Urinary bladder (tissue), 4 donors: ENCODE results near the gene DGKD. TPM values are rescaled to one million over a fixed set of nuclear protein-coding genes. Genes with fewer than 3 reads are reported as not detected.

Experiments
- DNase-seq: peaks from one replicate; pipeline ENCODE4 v3.0.0-alpha.2; 2015; ENCODE audit errors: extremely low spot score
- H3K27ac ChIP-seq: one replicate; pipeline ENCODE4 v1.5.1; 2013; ENCODE audit warnings: low read depth, mild to moderate bottlenecking, moderate library complexity
- H3K36me3 ChIP-seq: one replicate; pipeline ENCODE4 v1.6.1; 2013; ENCODE audit warnings: mild to moderate bottlenecking, moderate library complexity; ENCODE audit not compliant: insufficient read depth
- H3K4me1 ChIP-seq: one replicate; pipeline ENCODE4 v1.6.1; 2013; ENCODE audit warnings: mild to moderate bottlenecking, moderate library complexity; ENCODE audit not compliant: insufficient read depth
- H3K4me3 ChIP-seq: one replicate; pipeline ENCODE4 v1.5.1; 2013; ENCODE audit warnings: low read depth, low read length
- WGBS: extraction: QIAGEN DNeasy Blood & Tissue Kit; methylation state at CpG from one replicate; pipeline ENCODE4 v1.1.7; 2013; 5-methylcytosine and 5-hydroxymethylcytosine counted together
- polyA plus RNA-seq: library from polyadenylated mRNA; stranded (reverse); fragments of 200-250 nt; gene quantifications from one replicate; pipeline ENCODE4 v1.2.3, GENCODE V29; 2013
- total RNA-seq: library from RNA; depleted of rRNA; stranded (reverse); fragments of >200 nt; gene quantifications from one replicate; pipeline ENCODE4 v1.2.3, GENCODE V29; 2014
- donor health status: healthy with polysubstance abuse.
- donor health status: healthy.

The DGKD gene
- total and polyA plus RNA-seq, 2 donors = 13.3 to 26.4 TPM

DNA sequence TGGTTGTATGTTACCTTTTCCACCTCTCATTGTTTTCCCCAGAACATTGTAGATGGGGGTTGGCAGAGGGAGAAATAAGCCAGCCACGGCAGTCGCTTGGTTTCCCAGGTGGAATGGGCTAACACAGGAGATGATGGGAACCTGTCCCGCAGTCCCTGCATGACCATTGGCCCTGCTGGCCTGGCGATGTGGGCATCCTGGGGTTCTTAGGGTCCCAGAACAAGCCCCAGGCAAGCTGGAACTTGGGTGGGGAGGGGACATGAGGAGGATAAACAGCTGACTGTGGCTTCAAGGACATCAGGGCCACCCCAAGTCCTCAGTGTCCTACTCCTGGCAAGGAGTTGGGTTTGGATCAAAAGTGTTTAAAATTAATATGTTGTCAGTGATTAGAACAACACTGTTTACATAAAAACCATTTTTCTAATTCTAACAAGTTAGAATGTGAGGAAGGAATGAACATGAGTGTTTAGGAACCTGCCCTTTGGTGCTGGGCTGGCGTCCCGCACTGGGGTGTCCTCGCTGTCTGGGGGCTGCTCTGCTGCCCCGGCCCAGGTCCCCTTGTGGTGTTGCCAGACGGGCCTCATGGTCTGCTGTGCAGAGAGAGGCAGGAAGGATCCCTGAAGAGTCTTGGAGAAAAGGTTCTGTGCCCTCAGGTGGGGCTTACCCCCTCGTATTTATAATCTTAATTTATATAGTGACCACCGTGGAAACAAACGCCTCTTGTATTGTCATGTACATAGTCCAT, 117.2 kb downstream of the DGKD start:
- no peak for DNase-seq
- Histone ChIP-seq H3K4me1 (no peaks in the 10 kb centered on the region), H3K4me3 (no peak overlapping the region), H3K27ac (no peak overlapping the region), H3K36me3 (no peaks in the 10 kb centered on the region)
- 94% methylated on average over 12 of the region's 12 CpGs for WGBS

DNA sequence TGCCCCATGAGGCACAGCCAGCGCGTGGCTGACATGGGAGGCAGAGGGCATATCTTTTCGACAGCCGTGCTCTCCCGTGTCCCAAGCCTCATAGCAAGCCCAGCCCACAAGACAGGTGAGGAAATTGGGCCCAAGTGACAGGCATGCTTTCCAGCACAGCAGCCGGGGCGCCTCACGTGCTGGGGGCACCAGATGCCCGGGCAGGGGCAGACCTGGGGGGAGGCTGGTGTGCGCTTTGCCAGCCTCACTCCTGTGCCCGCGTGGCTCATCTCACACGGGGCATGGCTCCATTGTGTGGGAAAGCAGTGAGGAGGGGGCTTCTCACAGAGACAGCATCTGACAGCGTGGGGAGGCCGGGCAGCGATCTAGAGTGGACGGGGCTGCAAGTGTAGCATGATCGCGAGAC, 119.1 kb downstream of the DGKD start:
- H3K4me3 ChIP-seq = no peak overlapping the region
- H3K4me1 ChIP-seq = no peaks in the 10 kb centered on the region
- no peak for DNase-seq
- WGBS = 94% methylated on average over 19 of the region's 19 CpGs
- H3K27ac ChIP-seq = no peak overlapping the region
- H3K36me3 ChIP-seq = peaks cover 3% of the 10 kb centered on the region

DNA sequence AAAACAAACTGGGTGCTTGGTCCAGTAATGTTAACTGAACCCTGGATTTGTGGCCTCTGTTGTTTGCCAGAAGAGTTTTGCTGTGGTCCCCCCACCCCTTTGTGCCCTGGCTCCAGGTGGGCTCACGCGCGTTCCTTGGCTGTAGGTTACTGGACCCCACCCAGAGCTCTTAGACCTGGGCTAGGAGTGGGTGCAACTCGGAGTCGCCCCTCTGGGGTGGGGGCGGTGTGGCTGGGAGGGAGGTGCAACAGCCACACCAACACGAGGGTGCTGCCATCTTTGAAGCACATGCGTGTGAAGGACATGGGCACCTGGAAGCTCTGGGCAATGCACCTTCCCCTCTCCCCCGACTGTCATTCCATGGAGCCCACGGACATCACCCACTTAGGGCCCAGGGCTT, 119.6 kb downstream of the DGKD start:
- 93% methylated on average over 10 of the region's 10 CpGs for WGBS
- Histone ChIP-seq H3K27ac (no peak overlapping the region), H3K36me3 (peaks cover 3% of the 10 kb centered on the region), H3K4me3 (no peak overlapping the region), H3K4me1 (no peaks in the 10 kb centered on the region)
- no peak for DNase-seq

DNA sequence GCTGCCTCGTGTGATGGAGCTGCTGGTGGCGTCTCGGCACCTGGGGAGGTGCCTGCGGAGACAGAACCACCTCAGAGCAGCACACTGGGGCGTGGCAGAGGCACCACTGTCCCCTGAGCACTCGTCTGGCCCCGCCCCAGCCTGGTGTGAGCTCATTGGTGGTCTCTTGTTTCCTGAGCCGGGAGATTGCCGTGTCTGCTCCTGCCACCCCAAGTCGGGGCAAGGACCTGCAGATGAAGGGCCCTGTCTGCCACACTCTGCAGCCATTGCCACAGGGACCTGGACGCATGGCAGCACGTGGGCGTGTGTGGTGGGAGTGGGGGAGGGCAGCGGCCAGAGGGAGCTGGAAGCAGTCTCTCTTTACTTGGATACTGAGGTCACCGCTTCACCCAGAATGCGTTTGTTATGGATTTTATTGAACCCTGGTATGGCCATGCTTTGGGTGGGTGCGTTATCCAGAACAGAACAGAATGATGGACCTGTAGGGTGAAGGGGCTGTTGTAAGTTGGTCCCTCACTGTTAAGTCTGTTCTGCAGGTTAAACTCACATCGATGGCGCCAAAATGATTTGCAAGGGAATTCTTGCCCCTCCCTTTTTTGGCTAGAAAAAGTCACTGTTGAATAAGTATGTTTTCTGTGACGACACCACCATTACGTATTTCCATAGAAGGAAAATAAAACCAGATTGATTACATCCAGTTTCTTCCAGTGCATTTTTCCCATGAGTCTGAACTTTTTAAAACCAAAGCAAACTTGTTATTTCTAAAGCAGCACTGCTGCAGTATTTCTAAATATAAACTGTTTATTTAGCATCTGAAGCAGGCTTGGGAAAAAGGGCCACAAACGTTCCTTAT, 120.2 kb downstream of the DGKD start:
- no peak for DNase-seq
- Histone ChIP-seq H3K27ac (peak overlapping the region; percentile 30), H3K4me3 (no peak overlapping the region), H3K4me1 (no peaks in the 10 kb centered on the region), H3K36me3 (peaks cover 3% of the 10 kb centered on the region)
- WGBS = 67% methylated on average over 22 of the region's 22 CpGs

DNA sequence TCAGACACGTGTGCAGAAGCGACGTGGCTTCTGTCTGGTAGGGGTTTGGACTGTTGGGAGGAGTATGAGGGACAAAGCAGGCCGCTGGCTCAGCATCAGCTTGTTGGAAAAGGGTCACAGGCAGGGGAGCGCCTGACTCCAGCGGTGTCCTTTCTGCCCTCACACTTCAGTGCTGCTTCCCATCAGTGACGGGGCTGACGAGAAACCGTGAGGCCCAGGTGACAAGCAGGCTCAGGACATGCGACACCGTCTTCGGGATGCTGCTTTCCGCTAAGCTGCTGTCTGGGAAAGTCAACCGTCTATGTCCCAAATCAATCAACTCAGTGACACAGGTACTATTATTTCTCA, 121.7 kb downstream of the DGKD start:
- Histone ChIP-seq H3K27ac (no peak overlapping the region), H3K4me3 (no peak overlapping the region), H3K4me1 (no peaks in the 10 kb centered on the region), H3K36me3 (peaks cover 3% of the 10 kb centered on the region)
- DNase-seq = no peak
- WGBS = 90% methylated on average over 14 of the region's 14 CpGs

DNA sequence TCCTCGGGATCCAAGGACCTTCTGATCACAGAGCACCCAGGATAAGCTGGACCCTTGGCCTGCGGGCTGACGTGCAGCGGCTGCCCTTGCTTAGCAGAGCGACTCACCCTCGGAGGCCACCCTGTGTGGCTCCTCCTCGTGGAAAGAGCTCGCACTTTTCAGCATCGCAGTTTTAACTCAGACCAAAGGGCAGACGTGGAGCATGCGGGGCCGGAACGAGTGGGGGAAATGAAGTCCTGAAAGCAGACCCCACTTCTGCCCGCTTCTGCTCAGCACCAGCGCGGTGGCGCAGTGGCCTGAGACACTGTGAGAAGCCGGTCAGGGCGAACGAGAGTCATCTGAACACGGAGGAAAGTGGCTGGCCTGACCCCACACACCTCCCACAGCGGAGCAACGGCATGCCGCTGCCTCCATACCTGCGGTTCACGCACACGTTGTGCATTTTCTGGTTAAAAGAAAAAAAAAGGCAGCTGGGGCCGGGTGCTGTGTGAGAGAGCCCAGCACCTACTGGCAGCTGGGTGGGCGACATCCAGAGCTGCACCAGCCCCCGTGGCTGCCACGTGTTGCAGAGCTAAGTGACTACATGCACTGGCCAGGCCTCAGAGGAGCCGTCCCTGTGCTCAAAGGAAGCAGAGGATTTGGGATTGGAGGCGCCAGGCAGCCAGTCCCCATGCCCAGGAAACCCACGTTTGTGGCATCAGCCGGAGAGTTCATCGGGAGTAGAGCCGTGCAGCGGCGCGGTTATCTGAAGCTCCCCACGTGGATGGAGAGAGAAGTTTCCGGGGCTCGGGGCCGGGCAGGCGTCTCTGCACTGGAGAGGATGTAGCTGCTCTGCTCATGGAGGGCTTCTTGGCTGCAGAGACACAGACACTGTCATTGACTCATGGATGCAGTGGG, 122.6 kb downstream of the DGKD start:
- peaks cover 3% of the 10 kb centered on the region for H3K36me3 ChIP-seq
- WGBS = 94% methylated on average over 45 of the region's 45 CpGs
- H3K4me3 ChIP-seq = no peak overlapping the region
- DNase-seq = no peak
- no peak overlapping the region for H3K27ac ChIP-seq
- no peaks in the 10 kb centered on the region for H3K4me1 ChIP-seq

DNA sequence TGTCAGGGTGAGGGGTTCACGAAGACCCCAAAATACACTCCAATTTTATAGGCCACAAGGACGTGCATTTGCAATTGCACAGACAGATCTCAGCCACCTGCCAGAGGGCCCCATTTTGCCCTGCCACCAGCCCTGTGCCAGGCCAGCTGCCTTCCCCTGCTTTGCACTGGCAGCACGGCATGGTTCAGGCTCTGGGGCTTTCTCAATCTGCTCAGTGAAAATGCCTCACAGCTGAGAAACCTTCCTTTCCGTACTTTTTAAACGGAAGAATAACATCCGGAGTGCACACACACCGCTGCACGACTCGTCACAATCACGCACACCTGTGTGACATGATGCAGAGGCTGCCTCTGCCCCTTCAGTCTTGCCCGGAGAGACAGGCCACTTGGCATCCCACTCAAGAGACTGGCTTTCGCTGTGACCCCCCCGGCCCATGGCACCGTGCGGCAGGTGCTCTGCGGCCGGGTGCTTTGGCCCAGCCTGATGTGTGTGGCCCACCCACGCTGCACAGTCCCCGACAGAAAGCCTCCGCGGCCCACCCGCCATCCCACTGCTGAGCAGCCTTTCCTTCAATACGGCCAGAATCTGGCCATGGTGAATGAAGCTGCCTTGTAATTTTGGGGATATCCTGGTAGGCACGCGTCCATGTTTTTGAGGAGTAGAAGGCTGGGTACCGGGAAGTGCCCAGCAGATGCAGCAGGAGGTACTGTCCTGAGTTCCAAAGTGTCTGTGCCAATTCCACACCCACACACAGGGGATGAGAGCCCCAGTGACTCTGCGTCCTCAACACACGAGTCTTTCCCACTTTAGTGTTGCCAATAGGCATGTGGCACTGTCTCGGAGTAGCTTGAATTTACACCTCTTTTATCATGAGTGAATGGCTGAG, 123.5 kb downstream of the DGKD start:
- no peak overlapping the region for H3K27ac ChIP-seq
- H3K36me3 ChIP-seq = peaks cover 4% of the 10 kb centered on the region

DNA sequence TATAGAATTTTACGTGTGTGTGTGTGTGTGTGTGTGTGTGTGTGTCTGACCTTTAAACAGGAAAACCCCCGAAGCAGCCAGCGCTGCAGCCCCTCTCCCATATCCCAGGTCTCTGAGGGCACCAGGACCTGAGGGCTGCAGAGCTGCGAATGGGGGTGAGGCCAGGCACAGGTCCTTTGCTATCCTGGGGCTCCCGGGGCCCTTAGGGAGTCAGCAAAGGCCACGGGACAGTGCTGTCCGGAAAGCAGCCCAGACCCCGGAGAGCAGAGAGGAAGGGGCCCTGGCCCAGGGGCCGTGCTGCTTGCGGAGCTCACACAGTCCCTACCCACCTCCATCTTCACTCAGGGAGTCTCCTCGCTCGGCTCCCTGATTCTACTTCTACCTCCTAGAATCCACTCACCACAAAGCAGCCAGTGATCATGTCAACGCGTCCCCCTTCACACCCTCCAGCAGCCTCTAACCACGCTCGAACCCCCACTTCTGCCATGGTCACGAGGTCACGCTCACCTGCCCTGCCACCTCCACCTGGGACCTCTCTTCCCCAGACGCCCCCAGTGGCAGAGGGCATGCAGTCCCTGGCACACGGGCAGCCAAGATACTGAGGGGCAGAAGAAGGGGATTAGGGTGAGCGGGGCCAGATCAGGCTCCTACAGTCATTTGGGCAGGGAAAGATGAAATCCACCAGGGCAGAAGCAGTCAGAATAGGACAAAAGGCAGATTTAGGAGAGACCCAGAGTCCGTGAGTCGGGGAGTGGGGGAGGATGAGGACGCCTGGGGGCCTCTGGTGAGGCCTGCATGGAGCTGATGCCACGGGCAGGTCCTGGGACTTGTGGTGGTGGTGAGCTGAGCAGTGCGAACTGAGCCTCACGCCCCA, 125.6 kb downstream of the DGKD start:
- Histone ChIP-seq H3K27ac (no peak overlapping the region), H3K4me3 (no peak overlapping the region), H3K4me1 (no peaks in the 10 kb centered on the region), H3K36me3 (peaks cover 4% of the 10 kb centered on the region)
- WGBS = 91% methylated on average over 27 of the region's 27 CpGs
- DNase-seq = no peak

More for the DNA sequence above, 123.5 kb downstream of the DGKD start:
- Histone ChIP-seq H3K4me3 (no peak overlapping the region), H3K4me1 (no peaks in the 10 kb centered on the region)
- DNase-seq = no peak
- WGBS = 90% methylated on average over 29 of the region's 29 CpGs

DNA sequence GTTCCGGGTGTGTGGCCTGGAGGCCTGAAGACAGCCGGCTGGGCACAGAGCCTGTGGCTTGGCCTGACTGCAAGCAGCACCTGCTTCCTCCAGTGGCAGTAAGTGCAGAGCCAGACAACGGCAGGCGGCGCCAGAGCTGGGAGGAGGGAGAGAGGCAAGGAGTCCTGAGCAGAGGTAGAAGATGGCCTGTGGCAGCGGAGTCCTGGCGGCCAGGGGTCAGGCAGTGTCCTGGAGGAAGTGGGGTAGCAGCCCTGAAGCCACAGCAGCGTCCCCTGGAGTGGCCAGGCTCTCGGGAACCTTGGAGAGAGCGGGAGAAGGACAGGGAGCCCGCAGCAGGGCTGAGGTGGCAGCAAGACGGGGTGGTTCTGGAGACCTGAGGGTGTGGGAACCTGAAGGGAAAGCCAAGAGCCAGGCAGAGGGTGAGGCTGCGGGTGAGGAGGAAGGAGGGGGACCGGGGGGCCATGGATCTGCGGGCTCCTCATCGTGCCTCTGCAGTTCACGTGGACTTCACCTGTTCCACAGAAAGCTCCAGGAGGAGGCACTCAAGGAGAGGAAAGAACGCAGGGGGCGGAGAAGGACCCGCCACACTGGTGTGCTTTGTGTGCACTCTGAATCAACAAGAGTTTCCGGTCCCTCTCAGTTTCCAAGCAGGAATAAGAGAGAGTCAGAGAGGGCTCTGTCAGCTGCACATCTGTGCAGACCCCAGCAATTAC, 126.4 kb downstream of the DGKD start:
- Histone ChIP-seq H3K4me3 (no peak overlapping the region), H3K36me3 (peaks cover 4% of the 10 kb centered on the region), H3K27ac (peak overlapping the region; percentile 3), H3K4me1 (no peaks in the 10 kb centered on the region)
- no peak for DNase-seq
- WGBS = 79% methylated on average over 21 of the region's 21 CpGs

DNA sequence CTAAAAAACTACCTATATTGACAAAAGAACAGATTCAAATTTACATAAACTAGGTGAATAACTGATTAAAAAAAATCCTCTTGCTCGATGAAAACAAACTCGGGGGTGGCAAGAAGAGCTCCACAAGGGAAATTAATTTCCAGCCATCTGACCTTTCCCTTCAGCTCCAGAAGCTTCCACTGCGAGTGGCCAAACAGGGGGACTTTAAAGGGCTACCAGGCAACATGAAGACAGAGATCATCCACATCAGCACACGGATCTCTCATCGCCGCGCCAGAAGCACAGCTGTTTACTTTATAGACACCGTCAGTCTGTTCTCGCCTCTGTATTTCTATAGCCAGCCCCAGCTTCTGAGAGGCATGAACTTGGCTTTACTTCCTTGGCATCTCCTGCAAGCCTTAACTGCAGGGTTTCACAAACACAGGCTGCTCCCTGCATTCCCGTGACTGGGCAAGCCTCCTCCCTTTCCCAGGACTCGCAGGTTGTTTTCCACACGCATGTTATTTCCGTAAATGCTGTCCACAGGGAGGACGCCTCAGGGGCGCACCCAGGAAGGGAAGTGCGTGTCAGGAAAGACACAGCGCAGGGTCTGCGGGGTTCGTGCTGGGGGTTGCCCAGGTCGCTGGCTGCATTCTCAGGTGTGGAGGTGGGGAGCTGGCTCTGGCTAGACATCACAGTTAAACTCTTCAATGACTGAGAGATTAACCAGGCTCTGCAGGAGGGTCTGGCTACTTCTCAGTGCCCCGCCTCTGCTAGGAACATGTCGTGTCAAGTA, 127.3 kb downstream of the DGKD start:
- H3K27ac ChIP-seq = peak overlapping the region; percentile 53
- H3K4me3 ChIP-seq = no peak overlapping the region
- DNase-seq = no peak
- H3K4me1 ChIP-seq = no peaks in the 10 kb centered on the region
- H3K36me3 ChIP-seq = peaks cover 4% of the 10 kb centered on the region
- WGBS = 68% methylated on average over 22 of the region's 22 CpGs

DNA sequence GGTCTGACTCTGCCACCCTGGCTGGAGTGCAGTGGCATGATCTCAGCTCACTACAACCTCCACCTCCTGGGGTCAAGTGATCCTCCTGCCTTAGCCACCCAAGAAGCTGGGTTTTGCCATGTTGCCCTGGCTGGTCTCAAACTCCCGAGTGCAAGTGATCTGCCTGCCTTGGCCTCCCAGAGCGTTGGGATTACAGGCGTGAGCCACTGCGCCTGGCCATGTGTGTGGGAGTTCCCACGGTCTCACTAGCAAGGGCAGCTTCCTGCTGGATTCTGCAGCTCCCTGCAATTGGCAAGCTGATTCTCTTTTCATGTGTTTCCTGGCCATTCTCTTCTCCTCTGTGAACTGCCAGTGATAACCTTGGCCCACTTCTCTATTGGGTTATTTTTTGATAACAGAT, 128.3 kb downstream of the DGKD start:
- Histone ChIP-seq H3K36me3 (peaks cover 2% of the 10 kb centered on the region), H3K4me1 (no peaks in the 10 kb centered on the region), H3K27ac (no peak overlapping the region), H3K4me3 (no peak overlapping the region)
- 82% methylated on average over 5 of the region's 5 CpGs for WGBS
- DNase-seq = no peak
